HFFc6 (cell line): ENCODE measurements around the gene DCUN1D2. TPM values are rescaled to one million over a fixed set of nuclear protein-coding genes. Genes with fewer than 3 reads are reported as not detected.

Experiments
- DNase-seq: peaks from one replicate; pipeline ENCODE4 v3.0.0-alpha.2; 2018
- H3K27ac Mint-ChIP-seq: 2 replicates; pipeline ENCODE4 v1.8.0; 2020; ENCODE audit warnings: mild to moderate bottlenecking, mixed read lengths
- H3K27me3 Mint-ChIP-seq: 2 replicates; pipeline ENCODE4 v1.8.0; 2021; ENCODE audit warnings: mild to moderate bottlenecking, moderate library complexity, mixed read lengths; ENCODE audit not compliant: insufficient read depth
- H3K36me3 Mint-ChIP-seq: 2 replicates; pipeline ENCODE4 v1.8.0; 2021; ENCODE audit warnings: low read depth, mixed read lengths
- H3K4me1 Mint-ChIP-seq: 2 replicates; pipeline ENCODE4 v1.8.0; 2020; ENCODE audit warnings: low read depth, mixed read lengths
- H3K4me3 Mint-ChIP-seq: 2 replicates; pipeline ENCODE4 v1.8.0; 2020; ENCODE audit warnings: mild to moderate bottlenecking, moderate library complexity, mixed read lengths
- H3K9me3 Mint-ChIP-seq: 2 replicates; pipeline ENCODE4 v1.8.0; 2020; ENCODE audit warnings: mild to moderate bottlenecking, mixed read lengths
- total RNA-seq, 6 experiments: library from RNA; stranded (reverse); fragmentation: NEBNext Ultra II Directional; extraction: Animal tissue kit (Norgen Biotek cat#: 25700); gene quantifications; 2 replicates in 1 of 6; 3 replicates in 5 of 6; pipeline ENCODE4 v1.2.3, GENCODE V29; 2021
- TF ChIP-seq, protein P1 (sequence below): fragments of 200-600 bp; sonication (generic); IDR thresholded peaks from 2 replicates; pipeline ENCODE4 v1.5.0; 2021; ENCODE audit warnings: antibody characterized with exemption, mild to moderate bottlenecking

DCUN1D2 gene
- total RNA-seq, 6 experiments from 2014 or later: 7.6 to 9.3 (median 9.0) TPM

DNA sequence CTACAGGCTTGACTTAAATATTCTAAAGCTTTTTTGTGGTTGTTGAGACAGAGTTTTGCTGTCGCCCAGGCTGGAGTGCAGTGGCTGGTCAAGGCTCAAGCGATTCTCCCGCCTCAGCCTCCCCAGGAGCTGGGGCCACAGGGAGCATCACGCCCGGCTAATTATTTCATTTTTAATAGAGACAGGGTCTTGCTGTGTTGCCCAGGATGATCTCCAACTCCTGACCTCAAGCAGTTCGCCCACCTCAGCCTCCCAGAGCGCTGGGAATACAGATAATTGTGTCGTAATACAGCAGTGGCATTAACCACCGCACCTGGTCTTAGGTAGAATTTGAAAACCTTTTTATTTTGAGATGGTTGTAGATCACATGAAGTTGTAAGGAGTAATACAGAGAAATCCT is 1.5 kb upstream of the DCUN1D2 start:
- H3K27me3 Mint-ChIP-seq: peaks cover 3% of the 10 kb centered on the region
- H3K36me3 Mint-ChIP-seq: peaks cover 22% of the 10 kb centered on the region
- H3K27ac Mint-ChIP-seq: peak overlapping the region; percentile 90
- H3K4me3 Mint-ChIP-seq: peak overlapping the region; percentile 98
- TF ChIP-seq, protein P1, sequence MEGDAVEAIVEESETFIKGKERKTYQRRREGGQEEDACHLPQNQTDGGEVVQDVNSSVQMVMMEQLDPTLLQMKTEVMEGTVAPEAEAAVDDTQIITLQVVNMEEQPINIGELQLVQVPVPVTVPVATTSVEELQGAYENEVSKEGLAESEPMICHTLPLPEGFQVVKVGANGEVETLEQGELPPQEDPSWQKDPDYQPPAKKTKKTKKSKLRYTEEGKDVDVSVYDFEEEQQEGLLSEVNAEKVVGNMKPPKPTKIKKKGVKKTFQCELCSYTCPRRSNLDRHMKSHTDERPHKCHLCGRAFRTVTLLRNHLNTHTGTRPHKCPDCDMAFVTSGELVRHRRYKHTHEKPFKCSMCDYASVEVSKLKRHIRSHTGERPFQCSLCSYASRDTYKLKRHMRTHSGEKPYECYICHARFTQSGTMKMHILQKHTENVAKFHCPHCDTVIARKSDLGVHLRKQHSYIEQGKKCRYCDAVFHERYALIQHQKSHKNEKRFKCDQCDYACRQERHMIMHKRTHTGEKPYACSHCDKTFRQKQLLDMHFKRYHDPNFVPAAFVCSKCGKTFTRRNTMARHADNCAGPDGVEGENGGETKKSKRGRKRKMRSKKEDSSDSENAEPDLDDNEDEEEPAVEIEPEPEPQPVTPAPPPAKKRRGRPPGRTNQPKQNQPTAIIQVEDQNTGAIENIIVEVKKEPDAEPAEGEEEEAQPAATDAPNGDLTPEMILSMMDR: no peak
- no peak for DNase-seq
- H3K4me1 Mint-ChIP-seq: peaks cover 82% of the 10 kb centered on the region
- no peaks in the 10 kb centered on the region for H3K9me3 Mint-ChIP-seq

DNA sequence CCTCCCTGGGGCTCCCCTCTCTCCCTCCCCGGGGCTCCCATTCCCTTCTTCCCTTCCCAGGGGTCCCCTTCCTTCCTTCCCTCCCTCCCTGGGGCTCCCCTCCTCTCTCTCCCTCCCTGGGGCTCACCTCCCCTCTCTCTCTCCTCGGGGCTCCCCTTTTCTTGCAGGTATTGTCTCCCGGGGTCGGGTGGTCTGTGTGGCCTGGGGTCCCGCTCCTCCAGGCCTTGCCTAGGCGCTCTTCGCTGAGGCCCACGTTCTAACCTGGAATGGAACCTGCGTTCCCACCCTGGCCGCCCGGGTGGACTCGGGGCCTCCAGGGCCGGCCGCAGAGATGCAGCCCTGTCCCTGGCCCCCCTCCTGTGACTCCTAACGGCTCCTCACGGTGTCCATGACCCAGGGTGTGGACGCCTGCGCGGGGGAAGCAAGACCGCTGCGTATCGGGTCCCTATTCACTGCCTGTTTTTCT is 940 bp upstream of the DCUN1D2 start:
- TF ChIP-seq, protein P1: no peak
- DNase-seq: peak; percentile 10
- peaks cover 82% of the 10 kb centered on the region for H3K4me1 Mint-ChIP-seq
- H3K36me3 Mint-ChIP-seq: peaks cover 18% of the 10 kb centered on the region
- H3K4me3 Mint-ChIP-seq: peak overlapping the region; percentile 98
- H3K27ac Mint-ChIP-seq: peak overlapping the region; percentile 90
- H3K27me3 Mint-ChIP-seq: peaks cover 3% of the 10 kb centered on the region
- H3K9me3 Mint-ChIP-seq: no peaks in the 10 kb centered on the region

GRCh38 chr13:113489549-113490495 is 689 bp downstream of the DCUN1D2 start:
- Mint-ChIP-seq H3K27ac (peak overlapping the region; percentile 88), H3K9me3 (no peaks in the 10 kb centered on the region), H3K4me1 (peaks cover 68% of the 10 kb centered on the region), H3K27me3 (peaks cover 3% of the 10 kb centered on the region), H3K4me3 (peak overlapping the region; percentile 92), H3K36me3 (peaks cover 5% of the 10 kb centered on the region)
- DNase-seq: peak; percentile 55
- TF ChIP-seq, protein P1: no peak

- peaks cover 3% of the 10 kb centered on the region for H3K27me3 Mint-ChIP-seq
- no peaks in the 10 kb centered on the region for H3K9me3 Mint-ChIP-seq
- TF ChIP-seq, protein P1: no peak
- peaks cover 61% of the 10 kb centered on the region for H3K4me1 Mint-ChIP-seq
- H3K36me3 Mint-ChIP-seq: peaks cover 2% of the 10 kb centered on the region
- no peak for DNase-seq
- H3K4me3 Mint-ChIP-seq: peak overlapping the region; percentile 92
- peak overlapping the region; percentile 88 for H3K27ac Mint-ChIP-seq
Observed at GRCh38 chr13:113489171-113489548, 1.4 kb downstream of the DCUN1D2 start.

- 0 out of 2 replicates have a peak overlapping the region, but pooled peaks have one; percentile 88 for H3K27ac Mint-ChIP-seq
- H3K4me3 Mint-ChIP-seq: peak overlapping the region; percentile 92
- no peaks in the 10 kb centered on the region; the same call in 1 of the 2 replicates for H3K36me3 Mint-ChIP-seq
- no peak for DNase-seq
- TF ChIP-seq, protein P1: no peak
- no peaks in the 10 kb centered on the region for H3K9me3 Mint-ChIP-seq
- H3K4me1 Mint-ChIP-seq: peaks cover 52% of the 10 kb centered on the region
- peaks cover 3% of the 10 kb centered on the region for H3K27me3 Mint-ChIP-seq
Observed at GRCh38 chr13:113488283-113488682, 2.2 kb downstream of the DCUN1D2 start.
